IPS DF 6.9 (cell line): Measurements from ENCODE around the gene HS3ST2.

Experiments used
- DNase-seq: peaks from one replicate; pipeline ENCODE4 v3.0.0-alpha.2; 2013; ENCODE audit warnings: low read depth, low spot score
- H3K27ac ChIP-seq: one replicate; pipeline ENCODE4 v1.5.1; 2013; ENCODE audit warnings: low read length, control low read depth
- H3K27me3 ChIP-seq: 2 replicates; pipeline ENCODE4 v1.6.1; 2013; ENCODE audit warnings: mild to moderate bottlenecking, low read length; ENCODE audit not compliant: control insufficient read depth, insufficient read depth
- H3K36me3 ChIP-seq: 2 replicates; pipeline ENCODE4 v1.6.1; 2013; ENCODE audit warnings: low read length; ENCODE audit not compliant: control insufficient read depth, insufficient read depth
- H3K4me1 ChIP-seq: 2 replicates; pipeline ENCODE4 v1.6.1; 2013; ENCODE audit warnings: low read length; ENCODE audit not compliant: control insufficient read depth, insufficient read depth
- H3K4me3 ChIP-seq: 2 replicates; pipeline ENCODE4 v1.5.1; 2013; ENCODE audit warnings: mild to moderate bottlenecking, low read length
- H3K9me3 ChIP-seq: 2 replicates; pipeline ENCODE4 v1.6.1; 2013; ENCODE audit warnings: low read length, inconsistent platforms; ENCODE audit not compliant: control insufficient read depth, insufficient read depth
- WGBS: extraction: QIAGEN DNeasy Blood & Tissue Kit; methylation state at CpG from one replicate; pipeline ENCODE4 v1.1.7; 2013; ENCODE audit warnings: mixed read lengths, missing lambda C conversion rate; ENCODE audit not compliant: insufficient read length, insufficient coverage; 5-methylcytosine and 5-hydroxymethylcytosine counted together

Gene HS3ST2

DNA sequence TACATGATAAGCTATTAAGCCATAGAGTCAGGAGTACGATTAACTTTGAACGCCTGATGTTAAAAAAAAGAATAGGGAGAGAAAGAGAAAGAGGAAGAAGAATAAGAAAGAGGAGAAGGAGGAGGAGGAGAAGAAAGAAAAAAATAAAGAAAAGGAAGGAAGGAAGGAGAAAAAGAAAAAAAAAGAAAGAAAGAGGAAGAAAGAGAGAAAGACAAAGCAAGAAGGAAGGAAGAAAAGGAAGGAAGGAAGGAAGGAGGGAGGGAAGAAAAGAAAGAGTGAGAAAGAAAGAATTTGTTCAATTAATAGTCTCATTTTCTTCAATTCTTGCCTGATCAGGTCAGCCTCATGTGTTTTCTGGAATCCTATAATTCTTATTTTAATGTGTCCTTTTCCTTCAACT lies 33.7 kb downstream of the HS3ST2 start:
- 100% methylated on average over 2 of the region's 2 CpGs for WGBS
- no peaks in the 10 kb centered on the region for H3K4me1 ChIP-seq
- no peaks in the 10 kb centered on the region for H3K27me3 ChIP-seq
- H3K36me3 ChIP-seq: no peaks in the 10 kb centered on the region
- H3K9me3 ChIP-seq: no peaks in the 10 kb centered on the region
- DNase-seq: no peak
- no peak overlapping the region for H3K27ac ChIP-seq
- H3K4me3 ChIP-seq: no peak overlapping the region

DNA sequence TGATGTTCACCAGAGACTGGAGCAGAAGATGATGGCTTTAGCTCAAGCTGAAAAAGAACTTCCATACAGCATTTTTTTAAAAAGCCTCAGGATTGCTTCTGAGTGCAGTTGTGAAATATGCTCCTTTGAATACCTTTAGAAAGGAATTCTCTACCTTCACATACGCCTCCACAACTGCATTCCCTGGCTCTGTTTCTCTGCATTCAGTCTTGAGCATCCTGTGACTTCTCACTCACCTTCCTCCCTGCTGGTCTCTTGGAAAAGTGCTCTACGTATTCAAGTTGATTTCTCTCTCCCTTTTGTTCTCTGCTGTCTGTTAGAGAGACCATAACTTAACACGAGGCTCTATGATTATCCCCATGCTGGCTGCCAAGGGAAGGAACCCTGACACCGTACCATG lies 34.5 kb downstream of the HS3ST2 start:
- Histone ChIP-seq H3K36me3 (no peaks in the 10 kb centered on the region), H3K4me3 (no peak overlapping the region), H3K9me3 (no peaks in the 10 kb centered on the region), H3K27me3 (no peaks in the 10 kb centered on the region), H3K4me1 (no peaks in the 10 kb centered on the region), H3K27ac (no peak overlapping the region)
- no peak for DNase-seq
- no CpG with 5 or more reads among the region's 4 CpGs for WGBS

- no peaks in the 10 kb centered on the region for H3K4me1 ChIP-seq
- no peaks in the 10 kb centered on the region for H3K9me3 ChIP-seq
- no CpG with 5 or more reads among the region's 2 CpGs for WGBS
- H3K4me3 ChIP-seq: no peak overlapping the region
- DNase-seq: no peak
- H3K36me3 ChIP-seq: no peaks in the 10 kb centered on the region
- no peak overlapping the region for H3K27ac ChIP-seq
- H3K27me3 ChIP-seq: no peaks in the 10 kb centered on the region
Observed at GRCh38 chr16:22849517-22849916, 35.6 kb downstream of the HS3ST2 start.

- Histone ChIP-seq H3K9me3 (no peaks in the 10 kb centered on the region), H3K4me3 (no peak overlapping the region), H3K36me3 (no peaks in the 10 kb centered on the region), H3K27me3 (no peaks in the 10 kb centered on the region), H3K4me1 (peaks cover 1% of the 10 kb centered on the region; the same call in 1 of the 2 replicates), H3K27ac (no peak overlapping the region)
- WGBS: no CpG with 5 or more reads among the region's 2 CpGs
- no peak for DNase-seq
Observed at GRCh38 chr16:22855231-22855630, 41.3 kb downstream of the HS3ST2 start.

DNA sequence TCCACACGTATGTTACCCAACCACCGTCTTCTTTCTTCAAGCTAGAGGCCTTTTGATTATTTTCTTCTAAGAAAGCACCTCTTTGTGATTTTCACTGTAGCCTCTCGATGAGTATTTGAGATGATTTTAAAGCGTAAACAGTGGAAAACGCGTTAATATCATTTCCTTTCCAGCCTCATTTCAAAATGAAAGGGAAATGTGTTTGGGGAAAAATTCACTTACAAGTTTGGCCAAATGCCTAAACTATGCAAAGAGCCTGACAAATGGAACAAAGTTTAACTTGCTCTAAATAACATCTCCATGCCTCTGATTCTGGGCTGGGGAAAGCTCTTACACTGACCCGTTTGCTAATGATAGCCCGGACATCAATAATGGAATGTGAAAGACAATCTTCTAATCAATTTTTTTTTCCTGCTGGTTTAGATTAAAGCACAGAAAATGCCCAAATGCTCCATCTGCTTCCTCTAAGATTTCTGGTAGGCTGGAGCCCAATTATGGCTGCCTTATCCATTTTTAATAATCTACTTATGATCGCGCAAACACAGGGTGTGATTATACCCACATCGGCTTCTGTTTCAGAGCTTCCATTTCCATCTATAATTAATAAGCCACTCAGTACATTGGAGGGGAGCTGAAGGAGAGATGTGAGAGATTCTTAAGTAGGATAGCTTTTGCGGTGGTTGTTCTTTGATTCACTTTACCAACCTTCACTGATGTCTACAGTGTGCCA lies 43.5 kb downstream of the HS3ST2 start:
- no peaks in the 10 kb centered on the region for H3K27me3 ChIP-seq
- DNase-seq: no peak
- no peak overlapping the region for H3K27ac ChIP-seq
- no peaks in the 10 kb centered on the region for H3K9me3 ChIP-seq
- H3K36me3 ChIP-seq: no peaks in the 10 kb centered on the region
- H3K4me3 ChIP-seq: no peak overlapping the region
- peaks cover 1% of the 10 kb centered on the region; the same call in 1 of the 2 replicates for H3K4me1 ChIP-seq
- no CpG with 5 or more reads among the region's 12 CpGs for WGBS

DNA sequence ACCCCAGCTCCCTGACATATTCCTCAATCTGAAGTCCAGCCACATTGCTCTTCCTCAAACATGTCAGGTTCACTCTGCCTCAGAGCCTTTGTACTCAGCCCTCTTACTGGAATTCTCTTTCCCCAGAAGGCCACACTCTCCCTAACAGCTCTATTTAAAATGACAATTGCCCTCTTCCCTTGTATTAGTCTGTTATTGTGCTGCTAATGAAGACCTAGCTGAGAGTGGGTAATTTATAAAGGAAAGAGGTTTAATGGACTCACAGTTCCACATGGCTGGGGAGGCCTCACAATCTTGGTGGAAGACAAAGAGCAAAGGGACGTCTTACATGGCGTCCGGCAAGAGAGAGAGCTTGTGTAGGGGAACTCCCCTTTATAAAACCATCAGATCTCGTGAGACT lies 46.0 kb downstream of the HS3ST2 start:
- H3K4me1 ChIP-seq: peaks cover 1% of the 10 kb centered on the region; the same call in 1 of the 2 replicates
- H3K27me3 ChIP-seq: no peaks in the 10 kb centered on the region; the same call in 1 of the 2 replicates
- no CpG with 5 or more reads among the region's 4 CpGs for WGBS
- H3K27ac ChIP-seq: no peak overlapping the region
- no peak overlapping the region for H3K4me3 ChIP-seq
- no peaks in the 10 kb centered on the region for H3K36me3 ChIP-seq
- H3K9me3 ChIP-seq: no peaks in the 10 kb centered on the region
- DNase-seq: peak; percentile 39

- no peak for DNase-seq
- WGBS: no CpG with 5 or more reads among the region's 3 CpGs
Observed at GRCh38 chr16:22861580-22861979, 47.6 kb downstream of the HS3ST2 start.

DNA sequence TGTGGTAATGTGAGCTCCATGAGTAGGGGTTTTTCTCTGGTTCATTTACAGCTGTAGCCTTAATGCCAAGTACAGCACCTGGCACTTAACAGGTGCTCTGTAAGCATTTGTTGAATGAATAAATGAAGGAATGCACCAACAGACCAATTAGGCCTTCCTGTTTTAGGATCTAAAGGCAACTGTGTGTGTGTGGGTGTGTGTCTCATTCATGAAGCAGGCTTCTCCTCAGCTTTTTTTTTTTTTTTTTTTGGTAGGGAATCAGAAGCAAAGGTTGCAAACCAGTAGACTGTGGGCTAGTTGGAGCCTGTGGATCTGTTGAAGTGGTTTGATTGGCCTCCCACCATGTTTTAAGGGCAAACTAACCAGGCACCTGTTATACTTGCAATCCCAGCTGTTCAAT lies 48.1 kb downstream of the HS3ST2 start:
- Histone ChIP-seq H3K4me3 (no peak overlapping the region), H3K4me1 (peaks cover 1% of the 10 kb centered on the region; the same call in 1 of the 2 replicates), H3K9me3 (no peaks in the 10 kb centered on the region), H3K36me3 (no peaks in the 10 kb centered on the region), H3K27ac (no peak overlapping the region), H3K27me3 (no peaks in the 10 kb centered on the region; the same call in 1 of the 2 replicates)
- DNase-seq: no peak

More at GRCh38 chr16:22861580-22861979, 47.6 kb downstream of the HS3ST2 start:
- H3K4me3 ChIP-seq: no peak overlapping the region
- H3K9me3 ChIP-seq: no peaks in the 10 kb centered on the region
- H3K27me3 ChIP-seq: no peaks in the 10 kb centered on the region; the same call in 1 of the 2 replicates
- H3K36me3 ChIP-seq: no peaks in the 10 kb centered on the region
- no peak overlapping the region for H3K27ac ChIP-seq
- peaks cover 1% of the 10 kb centered on the region; the same call in 1 of the 2 replicates for H3K4me1 ChIP-seq

DNA sequence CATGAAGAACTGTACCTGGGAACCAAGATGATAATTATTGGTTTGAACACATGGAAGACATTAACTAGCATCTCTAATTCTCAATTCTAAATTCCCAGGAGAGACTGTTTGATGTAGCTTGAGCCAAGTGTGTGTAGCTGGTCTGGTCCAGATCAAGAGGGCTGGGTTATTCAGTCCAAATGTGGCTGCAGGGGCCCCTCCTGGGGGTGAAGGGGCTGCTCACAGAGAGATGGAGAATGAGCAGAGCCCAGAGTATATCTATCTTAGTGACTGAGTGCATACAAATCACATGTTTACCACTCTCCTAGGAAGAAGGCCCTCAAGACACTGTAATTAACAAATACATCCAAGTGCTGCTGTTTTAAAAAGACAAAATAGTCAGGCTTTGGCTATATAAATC lies 50.4 kb downstream of the HS3ST2 start:
- Histone ChIP-seq H3K4me3 (no peak overlapping the region), H3K4me1 (peaks cover 1% of the 10 kb centered on the region; the same call in 1 of the 2 replicates), H3K36me3 (no peaks in the 10 kb centered on the region), H3K9me3 (no peaks in the 10 kb centered on the region), H3K27ac (no peak overlapping the region), H3K27me3 (no peaks in the 10 kb centered on the region; the same call in 1 of the 2 replicates)
- DNase-seq: no peak

DNA sequence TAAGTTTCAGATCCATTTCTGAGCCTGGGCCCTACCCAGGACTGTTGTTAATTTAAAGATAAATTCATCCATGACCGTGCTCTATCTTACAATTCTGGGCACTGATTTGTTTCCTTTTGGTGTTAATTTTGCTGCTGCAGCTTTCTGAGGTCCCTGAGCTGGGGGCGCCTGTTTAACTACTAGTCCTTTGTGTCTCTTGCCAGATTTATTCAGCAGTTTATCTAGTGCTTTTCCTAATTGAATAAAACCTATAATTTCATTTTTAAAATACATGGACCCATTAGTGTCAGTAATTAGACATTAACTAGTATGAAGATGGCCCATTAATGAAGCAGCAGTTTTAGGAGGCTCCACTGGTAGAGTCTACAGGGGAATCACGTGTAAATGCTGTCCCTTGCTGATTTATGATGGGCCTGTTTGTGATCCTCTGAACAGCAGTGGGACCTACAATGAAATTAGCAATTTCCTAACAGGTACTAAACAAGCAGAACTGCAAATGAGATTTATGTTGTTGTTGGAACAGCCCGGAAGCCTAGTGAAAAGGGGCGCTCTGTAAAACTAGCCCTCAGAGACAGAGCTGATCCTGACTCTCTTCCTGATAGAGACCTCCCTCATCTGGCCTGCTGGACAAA lies 54.7 kb downstream of the HS3ST2 start:
- Histone ChIP-seq H3K27me3 (no peaks in the 10 kb centered on the region; the same call in 1 of the 2 replicates), H3K4me3 (no peak overlapping the region), H3K36me3 (no peaks in the 10 kb centered on the region), H3K4me1 (no peaks in the 10 kb centered on the region), H3K27ac (no peak overlapping the region), H3K9me3 (no peaks in the 10 kb centered on the region)
- DNase-seq: no peak
- no CpG with 5 or more reads among the region's 5 CpGs for WGBS

DNA sequence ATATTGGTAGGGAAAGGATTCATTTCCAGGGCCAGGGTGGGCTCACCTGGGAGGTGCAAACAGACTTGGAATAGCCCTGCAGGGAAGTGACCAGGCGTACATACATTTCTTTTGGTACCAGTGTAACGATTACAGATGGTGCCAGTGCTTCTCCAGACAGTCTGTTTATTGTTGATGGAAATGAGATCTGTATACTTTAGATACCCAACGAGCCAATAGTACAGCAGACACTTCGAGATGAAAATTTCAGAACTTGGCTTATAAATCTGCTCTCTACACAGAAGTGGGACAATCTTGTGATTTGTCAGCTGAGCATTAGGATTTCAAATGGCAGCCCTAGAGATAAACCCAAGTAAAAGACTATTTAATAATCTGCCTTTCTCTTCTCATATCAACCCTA lies 57.9 kb downstream of the HS3ST2 start:
- no peak for DNase-seq
- Histone ChIP-seq H3K4me3 (no peak overlapping the region), H3K4me1 (no peaks in the 10 kb centered on the region), H3K36me3 (no peaks in the 10 kb centered on the region), H3K27ac (no peak overlapping the region), H3K9me3 (no peaks in the 10 kb centered on the region), H3K27me3 (no peaks in the 10 kb centered on the region)
- WGBS: no CpG with 5 or more reads among the region's 4 CpGs
